Neural progenitor cell (in vitro differentiated cells): ENCODE measurements around the gene LRRC32. TPM values are rescaled to one million over a fixed set of nuclear protein-coding genes. Genes with fewer than 3 reads are reported as not detected.

Experiments used
- DNase-seq: peaks from one replicate; pipeline ENCODE4 v3.0.0-alpha.2; 2016; ENCODE audit warnings: low spot score
- H2AFZ ChIP-seq: fragments of 200-600 bp; sonication (generic); replicated peaks from 2 replicates; pipeline ENCODE4 v1.6.1; 2016; ENCODE audit warnings: antibody characterized with exemption
- H3F3A ChIP-seq: fragments of 200-600 bp; sonication (generic); 2 replicates; pipeline ENCODE4 v1.6.1; 2016; ENCODE audit warnings: antibody characterized with exemption, low read depth
- H3K27ac ChIP-seq: fragments of 200-600 bp; sonication (generic); 2 replicates; pipeline ENCODE4 v1.5.1; 2016; ENCODE audit warnings: mild to moderate bottlenecking
- H3K27me3 ChIP-seq: fragments of 200-600 bp; sonication (generic); 2 replicates; pipeline ENCODE4 v1.6.1; 2016; ENCODE audit warnings: mild to moderate bottlenecking, moderate library complexity
- H3K36me3 ChIP-seq: fragments of 200-600 bp; sonication (generic); 2 replicates; pipeline ENCODE4 v1.5.1; 2016
- H3K4me1 ChIP-seq: fragments of 200-600 bp; sonication (generic); 2 replicates; pipeline ENCODE4 v1.6.1; 2016; ENCODE audit warnings: mixed run types
- H3K4me2 ChIP-seq: fragments of 200-600 bp; sonication (generic); 2 replicates; pipeline ENCODE4 v1.6.1; 2016
- H3K4me3 ChIP-seq: fragments of 200-600 bp; sonication (generic); 2 replicates; pipeline ENCODE4 v1.5.1; 2016
- H3K79me2 ChIP-seq: fragments of 200-600 bp; sonication (generic); 2 replicates; pipeline ENCODE4 v1.6.1; 2016; ENCODE audit warnings: low read depth
- H3K9ac ChIP-seq: fragments of 200-600 bp; sonication (generic); 2 replicates; pipeline ENCODE4 v1.6.1; 2016
- H3K9me3 ChIP-seq: fragments of 200-600 bp; sonication (generic); 2 replicates; pipeline ENCODE4 v1.5.1; 2016; ENCODE audit warnings: low read depth
- H4K20me1 ChIP-seq: fragments of 200-600 bp; sonication (generic); 2 replicates; pipeline ENCODE4 v1.6.1; 2016; ENCODE audit warnings: low read depth
- H3K27ac Mint-ChIP-seq: 3 replicates; pipeline ENCODE4 v1.8.0; 2021; ENCODE audit warnings: mixed read lengths
- H3K27me3 Mint-ChIP-seq: 2 replicates; pipeline ENCODE4 v1.8.0; 2022; ENCODE audit warnings: low read depth, mild to moderate bottlenecking, inconsistent platforms, moderate library complexity, mixed read lengths; ENCODE audit not compliant: insufficient read depth
- H3K36me3 Mint-ChIP-seq: 3 replicates; pipeline ENCODE4 v1.8.0; 2021; ENCODE audit warnings: mixed read lengths
- H3K4me1 Mint-ChIP-seq: 3 replicates; pipeline ENCODE4 v1.8.0; 2021; ENCODE audit warnings: mixed read lengths
- H3K4me3 Mint-ChIP-seq: 3 replicates; pipeline ENCODE4 v1.8.0; 2021; ENCODE audit warnings: mild to moderate bottlenecking, moderate library complexity, mixed read lengths
- H3K9me3 Mint-ChIP-seq: 3 replicates; pipeline ENCODE4 v1.8.0; 2020; ENCODE audit warnings: mixed read lengths
- CTCF ChIP-seq: fragments of 200-600 bp; sonication (generic); IDR thresholded peaks from 2 replicates; pipeline ENCODE4 v1.5.1; 2017; ENCODE audit warnings: antibody characterized with exemption, mild to moderate bottlenecking
- EZH2 ChIP-seq: fragments of 200-600 bp; sonication (generic); IDR thresholded peaks from 2 replicates; pipeline ENCODE4 v1.6.1; 2017; ENCODE audit warnings: antibody characterized with exemption, mild to moderate bottlenecking, moderate library complexity
- EZH2phosphoT487 ChIP-seq: fragments of 200-600 bp; sonication (generic); IDR thresholded peaks from 2 replicates; pipeline ENCODE4 v1.6.1; 2017; ENCODE audit warnings: antibody characterized with exemption
- total RNA-seq: library from RNA; depleted of rRNA; stranded (reverse); fragments of >200 nt; gene quantifications from 2 replicates; pipeline ENCODE4 v1.2.3, GENCODE V29; 2015; ENCODE audit warnings: low replicate concordance

LRRC32 gene
- total RNA-seq, 1 donor from 2014 or later: 0.21 TPM

GRCh38 chr11:76700177-76701100 is 29.9 kb upstream of the LRRC32 start:
- DNase-seq: no peak
- no peaks in the 10 kb centered on the region for H3K27me3 ChIP-seq
- H4K20me1 ChIP-seq: no peaks in the 10 kb centered on the region
- no peak overlapping the region for H3K4me3 ChIP-seq
- Mint-ChIP-seq H3K9me3 (no peaks in the 10 kb centered on the region), H3K36me3 (no peaks in the 10 kb centered on the region), H3K27ac (peak overlapping the region; percentile 59), H3K27me3 (peaks cover 7% of the 10 kb centered on the region), H3K4me3 (no peak overlapping the region), H3K4me1 (peaks cover 44% of the 10 kb centered on the region)
- H3K9me3 ChIP-seq: no peaks in the 10 kb centered on the region
- no peak overlapping the region for H3K4me2 ChIP-seq
- H3F3A ChIP-seq: peaks cover 14% of the 10 kb centered on the region
- no peak overlapping the region for H3K27ac ChIP-seq
- H3K79me2 ChIP-seq: no peaks in the 10 kb centered on the region
- H3K36me3 ChIP-seq: no peaks in the 10 kb centered on the region
- H2AFZ ChIP-seq: no peak overlapping the region
- TF ChIP-seq CTCF (no peak), EZH2 (no peak), EZH2phosphoT487 (no peak)
- no peak overlapping the region for H3K9ac ChIP-seq
- H3K4me1 ChIP-seq: peaks cover 10% of the 10 kb centered on the region

GRCh38 chr11:76699451-76700091 is 29.0 kb upstream of the LRRC32 start:
- DNase-seq: no peak
- H3K9me3 ChIP-seq: no peaks in the 10 kb centered on the region
- H3K4me3 Mint-ChIP-seq: no peak overlapping the region
- no peaks in the 10 kb centered on the region for H3K36me3 Mint-ChIP-seq
- H3K27me3 Mint-ChIP-seq: peaks cover 7% of the 10 kb centered on the region
- no peak overlapping the region for H3K4me2 ChIP-seq
- H3K4me3 ChIP-seq: no peak overlapping the region
- H3K27ac ChIP-seq: no peak overlapping the region
- no peaks in the 10 kb centered on the region for H3K36me3 ChIP-seq
- peaks cover 10% of the 10 kb centered on the region for H3K4me1 ChIP-seq
- H3F3A ChIP-seq: peaks cover 14% of the 10 kb centered on the region
- no peaks in the 10 kb centered on the region for H3K27me3 ChIP-seq
- no peak overlapping the region for H2AFZ ChIP-seq
- H3K9me3 Mint-ChIP-seq: no peaks in the 10 kb centered on the region
- TF ChIP-seq EZH2 (no peak), EZH2phosphoT487 (no peak), CTCF (no peak)
- H3K27ac Mint-ChIP-seq: peak overlapping the region; percentile 88
- H4K20me1 ChIP-seq: no peaks in the 10 kb centered on the region
- no peak overlapping the region for H3K9ac ChIP-seq
- no peaks in the 10 kb centered on the region for H3K79me2 ChIP-seq
- peaks cover 43% of the 10 kb centered on the region for H3K4me1 Mint-ChIP-seq

- no peaks in the 10 kb centered on the region for H3K79me2 ChIP-seq
- peak; percentile 61 for DNase-seq
- H3K9me3 ChIP-seq: no peaks in the 10 kb centered on the region
- H3K4me3 ChIP-seq: no peak overlapping the region
- H3F3A ChIP-seq: peaks cover 14% of the 10 kb centered on the region
- H3K9me3 Mint-ChIP-seq: no peaks in the 10 kb centered on the region
- H3K27me3 ChIP-seq: no peaks in the 10 kb centered on the region
- H3K9ac ChIP-seq: no peak overlapping the region
- no peaks in the 10 kb centered on the region for H4K20me1 ChIP-seq
- TF ChIP-seq EZH2: no peak
- no peak for TF ChIP-seq EZH2phosphoT487
- TF ChIP-seq CTCF: peak; percentile 67
- no peak overlapping the region for H3K4me3 Mint-ChIP-seq
- peaks cover 7% of the 10 kb centered on the region for H3K27me3 Mint-ChIP-seq
- H3K27ac Mint-ChIP-seq: peak overlapping the region; percentile 8
- peaks cover 35% of the 10 kb centered on the region for H3K4me1 Mint-ChIP-seq
- no peak overlapping the region for H3K27ac ChIP-seq
- H2AFZ ChIP-seq: peak overlapping the region; percentile 41
- H3K36me3 ChIP-seq: no peaks in the 10 kb centered on the region
- H3K36me3 Mint-ChIP-seq: no peaks in the 10 kb centered on the region
- peaks cover 5% of the 10 kb centered on the region for H3K4me1 ChIP-seq
- H3K4me2 ChIP-seq: peak overlapping the region; percentile 37
Observed at GRCh38 chr11:76698321-76699043, 27.9 kb upstream of the LRRC32 start.
